HepG2 (cell line): ENCODE measurements around the gene HLF. TPM values are rescaled to one million over a fixed set of nuclear protein-coding genes. Genes with fewer than 3 reads are reported as not detected.
A peak's percentile ranks its signal among the peaks of the same experiment; 100 is the strongest.

ENCODE experiments used
- ATAC-seq: fragments of 200-7000 bp; cut with Tn5 transposase; 3 replicates; pipeline ENCODE4 v1.9.1; 2020; ENCODE audit warnings: mild to moderate bottlenecking, moderate library complexity
- BruUV-seq: library from RNA; stranded (reverse); fragments of 400-500 nt; replicated peaks from 2 replicates; lab custom pipeline; 2021; lab: Mats Ljungman, UMichigan
- CTCF ChIA-PET: fragments of 300-600 bp; formaldehyde crosslinking; extraction: SDS; loops from one replicate; lab custom pipeline; 2021; ENCODE audit warnings: low total read pairs, inconsistent platforms, low intra/inter-chr PET ratio; lab: Yijun Ruan, JAX
- POLR2A ChIA-PET: fragments of 350-600 bp; sonication (Branson Sonifier 250); formaldehyde crosslinking; loops from one replicate; lab custom pipeline; 2020; ENCODE audit warnings: antibody characterized with exemption, inconsistent platforms; lab: Yijun Ruan, JAX
- DNase-seq: peaks from one replicate; pipeline ENCODE4 v3.0.0-alpha.2; 2015; ENCODE audit warnings: low spot score
- FAIRE-seq: peaks from 3 replicates; lab custom pipeline; 2011; peaks lifted over from hg19 to GRCh38; lab: Jason Lieb, UNC
- H2AFZ ChIP-seq: one replicate; pipeline ENCODE4 v1.6.1; 2011; ENCODE audit warnings: low read length, inconsistent platforms
- H3K27ac ChIP-seq: fragments of 300-600 bp; 3 replicates; pipeline ENCODE4 v1.8.0; 2011; ENCODE audit warnings: mixed run types, mild to moderate bottlenecking, mixed read lengths, low read length, inconsistent platforms; ENCODE audit not compliant: insufficient read depth; ENCODE audit errors: extremely low read length
- H3K27me3 ChIP-seq, 2 experiments: fragments of 200-600 bp in 1 of 2; 2 replicates in 1 of 2; 3 replicates in 1 of 2; pipeline versions ENCODE4 v1.6.0 to v1.8.0; 2011; ENCODE audit warnings: low read length in 2 of 2, mild to moderate bottlenecking in 2 of 2, moderate library complexity in 2 of 2, inconsistent platforms in 1 of 2; ENCODE audit not compliant: insufficient read depth in 2 of 2, control insufficient read depth in 1 of 2
- H3K36me3 ChIP-seq, 2 experiments: fragments of 200-600 bp in 1 of 2; replicated peaks in 1 of 2; 2 replicates in 1 of 2; 3 replicates in 1 of 2; pipeline versions ENCODE4 v1.5.1 to v1.8.0; 2011; ENCODE audit warnings: low read length in 2 of 2, inconsistent platforms in 1 of 2; ENCODE audit not compliant: insufficient read depth in 2 of 2, control insufficient read depth in 1 of 2
- H3K4me1 ChIP-seq: 2 replicates; pipeline ENCODE4 v1.5.1; 2012; ENCODE audit warnings: low read length, inconsistent platforms; ENCODE audit not compliant: insufficient read depth
- H3K4me2 ChIP-seq: 2 replicates; pipeline ENCODE4 v1.6.0; 2011; ENCODE audit warnings: low read depth, low read length, inconsistent platforms
- H3K4me3 ChIP-seq, 3 experiments: fragments of 200-600 bp in 1 of 3; sonication (generic), shearing (Covaris generic) in 1 of 3; replicated peaks in 1 of 3; 2 replicates each; pipeline ENCODE4 v1.5.1; 2011 to 2016; ENCODE audit warnings: low read length in 3 of 3, inconsistent platforms in 2 of 3, low read depth in 2 of 3, mild to moderate bottlenecking in 2 of 3, control low read depth in 1 of 3, mixed read lengths in 1 of 3; ENCODE audit not compliant: insufficient read depth in 1 of 3
- H3K79me2 ChIP-seq: one replicate; pipeline ENCODE4 v1.6.1; 2011; ENCODE audit warnings: low read length, inconsistent platforms; ENCODE audit not compliant: insufficient read depth
- H3K9ac ChIP-seq: 2 replicates; pipeline ENCODE4 v1.6.0; 2011; ENCODE audit warnings: mild to moderate bottlenecking, low read depth, low read length, inconsistent platforms; ENCODE audit not compliant: insufficient read depth
- H3K9me3 ChIP-seq: 2 replicates; pipeline ENCODE4 v1.5.1; 2012; ENCODE audit warnings: mild to moderate bottlenecking, low read length
- H4K20me1 ChIP-seq: 2 replicates; pipeline ENCODE4 v1.6.0; 2011; ENCODE audit warnings: inconsistent platforms, mild to moderate bottlenecking, low read length, moderate library complexity; ENCODE audit not compliant: insufficient read depth
- ATF4 ChIP-seq, 2 experiments: fragments of 450-650 bp in 1 of 2; sonication (generic) in 1 of 2; formaldehyde crosslinking; IDR thresholded peaks; 2 replicates each; pipeline versions ENCODE4 v1.5.0 to v1.8.0; 2020 to 2022; ENCODE audit warnings: mild to moderate bottlenecking in 1 of 2, missing genetic modification reagents in 1 of 2
- CHCHD3 ChIP-seq: sonication (generic); formaldehyde crosslinking; IDR thresholded peaks from 2 replicates; pipeline ENCODE4 v1.8.0; 2022; ENCODE audit warnings: mild to moderate bottlenecking, missing genetic modification reagents, moderate library complexity
- HHEX ChIP-seq: IDR thresholded peaks from 2 replicates; pipeline ENCODE4 v1.6.1; 2016; ENCODE audit warnings: control low read depth
- KDM5A ChIP-seq: fragments of 200-600 bp; sonication (generic); IDR thresholded peaks from 2 replicates; pipeline ENCODE4 v1.7.0; 2018; ENCODE audit warnings: antibody characterized with exemption, mild to moderate bottlenecking, low read length, borderline replicate concordance
- SIN3A ChIP-seq: IDR thresholded peaks from 2 replicates; pipeline ENCODE4 v1.6.1; 2011; ENCODE audit warnings: low read depth, mild to moderate bottlenecking, control low read depth, low read length, borderline replicate concordance
- SNAPC4 ChIP-seq: sonication (generic); formaldehyde crosslinking; IDR thresholded peaks from 2 replicates; pipeline ENCODE4 v1.4.0; 2020; ENCODE audit warnings: mild to moderate bottlenecking, missing genetic modification reagents
- TAF1 ChIP-seq: sonication (generic); formaldehyde crosslinking; IDR thresholded peaks from 2 replicates; pipeline ENCODE4 v1.4.0; 2020; ENCODE audit warnings: missing genetic modification reagents
- TARDBP ChIP-seq: sonication (generic); formaldehyde crosslinking; IDR thresholded peaks from 2 replicates; pipeline ENCODE4 v1.8.0; 2022; ENCODE audit warnings: mild to moderate bottlenecking, missing genetic modification reagents
- YEATS4 ChIP-seq: sonication (generic); formaldehyde crosslinking; IDR thresholded peaks from 2 replicates; pipeline ENCODE4 v1.4.0; 2020; ENCODE audit warnings: missing genetic modification reagents, borderline replicate concordance
- ZNF274 ChIP-seq: sonication (generic); formaldehyde crosslinking; IDR thresholded peaks from 2 replicates; pipeline ENCODE4 v1.5.1; 2020; ENCODE audit warnings: mild to moderate bottlenecking, missing genetic modification reagents
- ZNF296 ChIP-seq: sonication (generic); formaldehyde crosslinking; conservative IDR thresholded peaks from 2 replicates; pipeline ENCODE4 v1.5.0; 2020; ENCODE audit warnings: mild to moderate bottlenecking, missing genetic modification reagents
- ZNF552 ChIP-seq: sonication (generic); formaldehyde crosslinking; IDR thresholded peaks from 2 replicates; pipeline ENCODE4 v1.9.0; 2022; ENCODE audit warnings: missing genetic modification reagents, mild to moderate bottlenecking, borderline replicate concordance
- ZNF569 ChIP-seq: sonication (generic); formaldehyde crosslinking; IDR thresholded peaks from 2 replicates; pipeline ENCODE4 v1.5.0; 2020; ENCODE audit warnings: mild to moderate bottlenecking, missing genetic modification reagents, moderate library complexity, borderline replicate concordance
- WGBS: methylation state at CpG from one replicate; pipeline ENCODE4 v1.1.6; 2017; ENCODE audit warnings: low lambda C conversion rate; 5-methylcytosine and 5-hydroxymethylcytosine counted together
- in situ Hi-C: cut with HindIII; loops from 2 replicates; pipeline ENCODE4 v1.10.0; 2017; ENCODE audit warnings: low pct_unique_long_range_greater_than_20kb; ENCODE audit not compliant: extremely low pct_ligation_motif_present
- intact Hi-C: fragments of 100-400 bp; cut with micrococcal nuclease; formaldehyde crosslinking; loops from one replicate; pipeline ENCODE4 v1.10.0; 2022; ENCODE audit not compliant: unreplicated experiment
- polyA plus RNA-seq, 8 experiments: library from polyadenylated mRNA; depleted of rRNA in 3 of 8; stranded (reverse) in 7 of 8; unstranded in 1 of 8; fragments of >200 nt; fragmentation: Illumina TruSeq in 4 of 8; extraction: Trizol in 4 of 8; gene quantifications; 2 replicates each; pipeline versions ENCODE4 v1.2.1 to v1.2.3, GENCODE V29; 2011 to 2016; ENCODE audit warnings: low read depth in 4 of 8, missing spikeins in 1 of 8, mixed read lengths in 1 of 8; ENCODE audit not compliant: insufficient read depth in 1 of 8
- total RNA-seq, 5 experiments: library from RNA; depleted of rRNA; stranded (reverse); fragments of >200 nt; fragmentation: Illumina TruSeq; extraction: Trizol; gene quantifications; 2 replicates each; pipeline ENCODE4 v1.2.3, GENCODE V29; 2016; ENCODE audit warnings: low read depth in 1 of 5
- TF ChIP-seq, protein P1 (sequence below): sonication (generic); formaldehyde crosslinking; IDR thresholded peaks from 2 replicates; pipeline ENCODE4; 2020; ENCODE audit warnings: missing genetic modification reagents, mild to moderate bottlenecking, borderline replicate concordance

Gene HLF
- total and polyA plus RNA-seq, 2 of the 13 experiments (the other 11 are each of a cell fraction or from before 2014, with no cell fraction given): 202 to 346 TPM

DNA sequence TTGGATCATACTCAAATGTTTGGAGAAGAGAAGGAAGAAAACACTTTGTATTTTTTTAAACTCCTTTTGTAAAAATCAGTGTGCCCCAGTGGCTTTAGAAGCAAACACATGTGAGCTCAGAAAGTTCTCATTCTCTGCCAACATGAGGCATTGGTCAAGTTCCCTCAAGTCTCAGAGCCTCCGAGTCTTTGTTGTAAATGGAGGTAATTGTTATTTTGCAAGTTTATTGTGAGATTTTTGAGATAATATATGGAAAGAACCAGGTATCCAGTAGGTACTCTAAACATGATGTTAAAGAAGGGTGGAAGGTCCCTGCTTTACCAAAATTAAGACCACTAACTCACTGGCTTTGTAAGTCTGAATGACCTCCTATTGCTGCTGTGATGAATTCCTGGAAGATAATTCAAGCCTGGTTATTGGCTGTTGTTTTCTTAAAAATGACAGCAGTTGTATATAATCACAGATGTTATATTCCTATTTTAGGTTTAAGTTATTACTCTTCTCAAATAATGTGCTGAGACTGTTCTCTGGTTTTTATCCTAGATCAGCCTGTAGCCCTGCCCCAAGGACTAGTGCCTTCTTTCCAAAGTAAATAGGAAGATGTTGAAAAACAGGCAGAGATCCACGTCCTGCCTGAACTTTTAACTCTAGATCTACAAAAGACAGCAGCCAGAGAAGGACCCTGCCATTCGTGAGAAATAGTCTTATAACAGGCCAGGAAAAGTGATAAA lies 2.4 kb downstream of the HLF start:
- WGBS: 1% methylated on average over 3 of the region's 3 CpGs
- peak overlapping the region; percentile 84 for H3K27ac ChIP-seq
- no peaks in the 10 kb centered on the region for H4K20me1 ChIP-seq
- H3K9ac ChIP-seq: peak overlapping the region; percentile 97
- CTCF ChIA-PET: no interaction called here
- DNase-seq: no peak
- no peak overlapping the region for H2AFZ ChIP-seq
- POLR2A ChIA-PET: interaction anchor here (0.9 to 13.8 kb wide), 7 partner anchors 7 to 38 kb away, joined by 3 to 626 read pairs (median 15); no protein-coding TSS in a partner anchor
- in situ Hi-C loops: no loop called here
- H3K27me3 ChIP-seq: no peaks in the 10 kb centered on the region; a peak in 1 of 5 replicates
- peaks cover 6 to 40% of the 10 kb centered on the region in 2 experiments for H3K36me3 ChIP-seq
- H3K4me1 ChIP-seq: peaks cover 12% of the 10 kb centered on the region
- no peaks in the 10 kb centered on the region for H3K9me3 ChIP-seq
- H3K4me3 ChIP-seq: peak overlapping the region; percentile 81 to 93 (median 83)
- H3K79me2 ChIP-seq: peaks cover 72% of the 10 kb centered on the region
- intact Hi-C loops: loop anchor here (2.0 kb wide), 2 partner anchors 20 to 36 kb away; no protein-coding TSS in a partner anchor
- no peak for ATAC-seq
- BruUV-seq: no TSS peak
- FAIRE-seq: no peak
- peak overlapping the region; percentile 93 for H3K4me2 ChIP-seq
- TF ChIP-seq ZNF569: no peak
- TF ChIP-seq TAF1 (CRISPR knock-in tag): peak; percentile 62
- TF ChIP-seq ZNF274 (CRISPR knock-in tag): no peak
- TF ChIP-seq HHEX (CRISPR knock-in tag): no peak
- no peak; the same call in 1 of the 2 replicates for TF ChIP-seq KDM5A
- 0 out of 2 replicates have a peak, but pooled peaks have one; percentile 9 for TF ChIP-seq SNAPC4 (CRISPR knock-in tag)
- TF ChIP-seq ATF4 (CRISPR knock-in tag; IDR thresholded peaks at IDR 0.05): no peak
- peak; percentile 59 for TF ChIP-seq SIN3A
- TF ChIP-seq, protein P1, sequence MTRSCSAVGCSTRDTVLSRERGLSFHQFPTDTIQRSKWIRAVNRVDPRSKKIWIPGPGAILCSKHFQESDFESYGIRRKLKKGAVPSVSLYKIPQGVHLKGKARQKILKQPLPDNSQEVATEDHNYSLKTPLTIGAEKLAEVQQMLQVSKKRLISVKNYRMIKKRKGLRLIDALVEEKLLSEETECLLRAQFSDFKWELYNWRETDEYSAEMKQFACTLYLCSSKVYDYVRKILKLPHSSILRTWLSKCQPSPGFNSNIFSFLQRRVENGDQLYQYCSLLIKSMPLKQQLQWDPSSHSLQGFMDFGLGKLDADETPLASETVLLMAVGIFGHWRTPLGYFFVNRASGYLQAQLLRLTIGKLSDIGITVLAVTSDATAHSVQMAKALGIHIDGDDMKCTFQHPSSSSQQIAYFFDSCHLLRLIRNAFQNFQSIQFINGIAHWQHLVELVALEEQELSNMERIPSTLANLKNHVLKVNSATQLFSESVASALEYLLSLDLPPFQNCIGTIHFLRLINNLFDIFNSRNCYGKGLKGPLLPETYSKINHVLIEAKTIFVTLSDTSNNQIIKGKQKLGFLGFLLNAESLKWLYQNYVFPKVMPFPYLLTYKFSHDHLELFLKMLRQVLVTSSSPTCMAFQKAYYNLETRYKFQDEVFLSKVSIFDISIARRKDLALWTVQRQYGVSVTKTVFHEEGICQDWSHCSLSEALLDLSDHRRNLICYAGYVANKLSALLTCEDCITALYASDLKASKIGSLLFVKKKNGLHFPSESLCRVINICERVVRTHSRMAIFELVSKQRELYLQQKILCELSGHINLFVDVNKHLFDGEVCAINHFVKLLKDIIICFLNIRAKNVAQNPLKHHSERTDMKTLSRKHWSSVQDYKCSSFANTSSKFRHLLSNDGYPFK (CRISPR knock-in tag): no peak
- TF ChIP-seq ZNF552: no peak; the same call in 1 of the 2 replicates
- no peak for TF ChIP-seq CHCHD3 (CRISPR knock-in tag)
- TF ChIP-seq YEATS4 (CRISPR knock-in tag): no peak
- peak; percentile 64; the same call in 1 of the 2 replicates for TF ChIP-seq TARDBP
- TF ChIP-seq ZNF296 (CRISPR knock-in tag): no peak
